T-helper 1 cell treated with Interleukin-12 subunit alpha and Interleukin-12 subunit beta and Interleukin-4 antibody, amounts not matched to agents 30 ng/mL and 1 ng/mL, for 36 hours (primary cell): ENCODE data around the gene PCNP. TPM values are rescaled to one million over a fixed set of nuclear protein-coding genes. Genes with fewer than 3 reads are reported as not detected.
"Not testable (repeated sequence)": the region's sequence is repeated elsewhere in the genome, so short reads cannot be mapped to it uniquely, and the experiment has no call there.

Source experiments
- intact Hi-C: fragments of 100-400 bp; cut with micrococcal nuclease; formaldehyde crosslinking; loops from one replicate; pipeline ENCODE4 v1.15.1; 2024
- total RNA-seq: library from RNA; stranded (reverse); gene quantifications from 2 replicates; pipeline ENCODE4 v1.2.3, GENCODE V29; 2022

PCNP gene
- total RNA-seq, 1 donor from 2014 or later, result 159 TPM

- intact Hi-C loops, result loop anchor here (1.0 to 5.0 kb wide), 9 partner anchors 12 to 171 kb away; partner anchors contain the start of genes CEP97, RPL24 and ZBTB11
Measured at GRCh38 chr3:101561630-101562328, 12.2 kb upstream of the PCNP start, which contains the start of gene TRMT10C. Gene TRMT10C (plus strand): TSS chr3:101561868. CDS start chr3:101564782, 2,914 bp downstream.

DNA sequence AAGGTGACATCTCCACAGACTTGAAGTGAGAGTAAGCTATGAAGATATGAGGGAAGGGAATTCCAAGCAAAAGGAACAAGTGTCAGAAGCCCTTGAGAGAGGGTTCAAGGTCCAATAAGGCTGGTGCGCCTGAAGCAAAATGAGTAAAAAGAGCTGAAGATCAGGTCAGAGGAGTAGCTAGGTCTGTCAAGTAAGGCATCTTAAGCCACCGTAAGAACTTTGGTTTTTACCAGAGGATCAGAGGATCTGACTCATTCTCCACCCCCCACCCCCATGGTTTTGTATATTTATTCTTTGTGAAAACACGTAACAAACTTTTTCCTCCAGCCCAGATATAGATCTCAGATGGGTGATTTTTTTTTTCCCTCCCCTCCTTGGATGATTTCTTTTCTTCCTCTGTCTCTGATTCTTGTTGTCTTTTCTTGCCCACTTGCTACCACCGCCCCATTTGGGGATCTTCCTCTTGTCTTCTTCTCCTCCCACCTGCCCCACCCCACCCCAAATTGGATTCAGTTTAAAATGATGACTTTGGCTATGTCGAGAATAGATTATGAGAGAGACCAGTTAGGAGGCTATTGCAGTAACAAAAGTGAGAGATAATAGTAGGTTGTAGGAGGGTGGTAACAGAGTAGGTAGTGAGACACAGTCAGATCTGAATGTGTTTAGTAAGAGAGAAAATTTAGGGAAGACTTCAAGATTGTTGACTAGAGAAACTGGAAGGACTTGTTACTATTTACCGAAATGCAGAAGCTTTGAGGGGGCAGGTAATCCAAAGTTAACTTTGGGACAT is 6.3 kb upstream of the PCNP start:
- intact Hi-C loops, result no loop called here

GRCh38 chr3:101571028-101571895 is 2.7 kb upstream of the PCNP start:
- intact Hi-C loops, result loop anchor here (5.0 kb wide), 1 partner anchor 656 kb away; no protein-coding TSS in a partner anchor

- intact Hi-C loops, result loop anchor here (1.0 to 5.0 kb wide), 8 partner anchors 102 to 1314 kb away; partner anchors contain the start of genes CEP97, LNP1, NXPE3 and TBC1D23
Measured at GRCh38 chr3:101574388-101575112, 570 bp downstream of the PCNP start.

DNA sequence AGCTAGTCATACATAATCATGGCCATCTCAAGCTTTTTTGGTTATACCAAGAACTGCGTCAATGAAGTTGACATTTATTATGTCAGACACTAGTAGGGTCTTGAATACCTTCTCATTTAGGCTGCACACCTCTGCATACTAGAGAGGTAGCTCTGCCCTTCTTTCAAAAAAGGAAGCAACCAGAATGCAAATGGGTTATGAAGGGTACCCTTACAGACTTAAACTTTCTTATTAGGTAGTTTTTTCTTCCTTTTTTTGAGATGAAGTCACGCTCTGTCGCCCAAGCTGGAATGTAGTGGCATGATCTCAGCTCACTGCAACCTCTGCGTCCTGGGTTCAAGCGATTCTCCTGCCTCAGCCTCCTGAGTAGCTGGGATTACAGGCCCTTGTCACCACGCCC is 3.3 kb downstream of the PCNP start:
- intact Hi-C loops, result no loop called here

DNA sequence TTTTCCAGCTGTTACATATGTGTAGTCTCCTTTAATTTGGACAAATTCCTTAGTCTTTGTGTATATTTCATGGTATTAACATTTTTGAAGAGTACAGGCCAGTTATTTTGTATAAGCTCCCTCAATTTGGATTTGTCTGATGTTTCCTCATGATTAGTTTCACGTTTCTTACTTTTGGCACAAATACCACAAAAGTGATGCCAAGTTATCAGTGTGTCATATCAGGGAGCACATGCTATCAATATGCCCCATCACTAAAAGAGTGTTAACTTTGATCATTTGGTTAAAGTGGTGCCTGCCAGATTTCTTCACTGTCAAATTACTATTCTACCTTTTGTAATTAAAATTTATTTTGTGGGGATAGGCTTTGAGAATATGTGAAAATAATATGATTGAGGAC is 14.6 kb downstream of the PCNP start:
- intact Hi-C loops, result no loop called here

- intact Hi-C loops, result no loop called here
Measured at GRCh38 chr3:101591071-101591470, 17.1 kb downstream of the PCNP start.

DNA sequence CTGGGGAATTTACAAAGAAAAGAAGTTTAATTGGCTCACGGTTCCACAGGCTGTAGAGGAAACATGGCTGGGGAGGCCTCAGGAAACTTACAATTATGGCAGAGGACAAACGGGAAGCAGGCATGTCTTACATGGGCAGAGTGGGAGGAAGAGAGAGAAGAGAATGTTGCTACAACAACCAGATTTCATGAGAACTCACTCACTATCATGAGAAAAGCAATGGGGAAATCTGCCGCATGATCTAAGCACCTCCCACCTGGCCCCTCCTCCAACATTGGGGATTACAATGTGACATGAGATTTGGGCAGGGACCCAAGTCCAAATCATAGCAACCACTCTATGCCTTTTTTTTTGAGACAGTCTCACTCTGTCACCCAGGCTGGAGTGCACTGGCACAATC is 28.8 kb downstream of the PCNP start:
- intact Hi-C loops, result no loop called here

DNA sequence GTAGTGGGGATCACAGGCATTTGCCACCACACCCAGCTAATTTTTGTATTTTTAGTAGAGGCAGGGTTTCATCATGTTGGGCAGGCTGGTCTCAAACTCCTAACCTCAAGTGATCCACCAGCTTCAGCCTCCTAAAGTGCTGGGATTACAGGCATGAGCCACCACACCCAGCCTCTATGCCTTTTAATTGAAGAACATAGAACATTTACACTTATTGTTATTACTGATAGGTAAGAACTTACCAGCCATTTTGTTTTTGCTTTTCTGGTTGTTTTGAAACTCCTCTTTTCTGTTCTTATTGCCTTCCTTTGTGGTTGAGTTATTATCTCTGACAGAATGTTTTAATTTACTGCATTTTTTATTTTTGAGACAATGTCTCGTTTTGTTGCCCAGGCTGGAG is 29.2 kb downstream of the PCNP start:
- intact Hi-C loops, result no loop called here

DNA sequence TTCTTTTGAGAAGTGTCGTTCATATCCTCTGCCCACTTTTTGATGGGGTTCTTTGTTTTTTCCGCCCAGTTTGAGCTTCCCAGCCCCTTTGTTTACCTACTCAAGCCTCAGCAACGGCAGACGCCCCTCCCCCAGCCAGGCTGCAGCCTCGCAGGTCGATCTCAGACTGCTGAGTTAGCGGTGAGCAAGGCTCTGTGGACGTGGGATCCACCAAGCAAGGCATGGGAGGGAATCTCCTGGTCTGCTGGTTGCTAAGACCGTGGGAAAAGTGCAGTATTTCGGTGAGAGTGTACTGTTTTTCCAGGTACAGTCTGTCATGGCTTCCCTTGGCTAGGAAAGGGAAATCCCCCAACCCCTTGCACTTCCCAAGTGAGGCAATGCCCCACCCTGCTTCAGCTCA is 31.4 kb downstream of the PCNP start:
- intact Hi-C loops, result not testable (repeated sequence)

GRCh38 chr3:101611023-101611422 is 37.0 kb downstream of the PCNP start:
- intact Hi-C loops, result no loop called here

DNA sequence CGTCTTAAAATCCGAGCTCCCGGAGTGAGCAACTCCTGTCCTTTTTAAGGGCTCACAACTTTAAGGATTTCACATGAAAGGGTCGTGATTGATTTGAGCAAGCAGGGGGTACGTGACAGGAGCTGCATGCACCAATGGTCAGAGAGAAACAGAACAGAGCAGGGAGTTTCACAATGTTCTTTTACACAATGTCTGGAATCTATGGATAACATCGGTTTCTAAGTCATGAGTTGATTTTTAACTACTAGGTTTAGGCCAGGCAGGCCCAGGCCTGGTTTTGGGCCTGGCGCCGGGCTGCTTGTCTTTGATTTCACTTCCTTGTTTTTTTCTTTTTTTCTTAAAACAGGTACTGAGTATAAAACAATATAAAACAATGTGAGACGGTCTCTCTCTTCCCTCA is 39.0 kb downstream of the PCNP start:
- intact Hi-C loops, result not testable (repeated sequence)

DNA sequence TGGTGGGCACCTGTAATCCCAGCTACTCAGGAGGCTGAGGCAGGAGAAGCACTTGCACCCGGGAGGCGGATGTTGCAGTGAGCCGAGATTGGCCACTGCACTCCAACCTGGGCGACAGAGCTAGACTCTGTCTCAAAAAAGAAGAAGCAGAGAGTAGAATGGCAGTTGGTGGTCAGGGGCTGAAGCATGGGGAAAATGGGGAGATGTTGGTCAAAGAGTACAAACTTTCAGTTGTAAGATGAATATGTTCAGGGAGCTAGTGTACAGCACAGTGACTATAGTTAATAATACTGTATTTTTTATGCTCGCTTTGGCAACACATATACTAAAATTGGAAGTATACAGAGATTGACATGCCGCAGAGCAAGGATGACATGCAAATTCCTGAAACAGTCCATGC is 41.5 kb downstream of the PCNP start:
- intact Hi-C loops, result no loop called here

DNA sequence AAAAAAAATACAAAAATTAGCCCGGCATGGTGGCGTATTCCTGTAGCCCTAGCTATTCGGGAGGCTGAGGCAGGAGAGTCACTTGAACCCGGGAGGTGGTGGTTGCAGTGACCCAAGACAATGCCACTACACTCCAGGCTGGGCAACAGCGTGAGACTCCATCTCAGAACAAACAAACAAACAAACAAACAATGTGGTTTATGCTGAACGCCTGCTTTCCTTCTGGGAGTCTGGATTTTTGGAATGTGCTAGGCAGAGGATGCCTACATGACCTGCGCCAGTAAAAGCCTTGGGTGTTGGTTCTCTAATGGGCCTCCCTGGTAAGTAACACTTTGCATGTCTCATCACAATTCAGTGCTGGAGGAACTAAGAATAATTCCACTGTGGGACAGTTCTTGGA is 43.5 kb downstream of the PCNP start:
- intact Hi-C loops, result no loop called here

- intact Hi-C loops, result no loop called here
Measured at GRCh38 chr3:101618726-101619125, 44.7 kb downstream of the PCNP start.

GRCh38 chr3:101619734-101620133 is 45.8 kb downstream of the PCNP start:
- intact Hi-C loops, result no loop called here

DNA sequence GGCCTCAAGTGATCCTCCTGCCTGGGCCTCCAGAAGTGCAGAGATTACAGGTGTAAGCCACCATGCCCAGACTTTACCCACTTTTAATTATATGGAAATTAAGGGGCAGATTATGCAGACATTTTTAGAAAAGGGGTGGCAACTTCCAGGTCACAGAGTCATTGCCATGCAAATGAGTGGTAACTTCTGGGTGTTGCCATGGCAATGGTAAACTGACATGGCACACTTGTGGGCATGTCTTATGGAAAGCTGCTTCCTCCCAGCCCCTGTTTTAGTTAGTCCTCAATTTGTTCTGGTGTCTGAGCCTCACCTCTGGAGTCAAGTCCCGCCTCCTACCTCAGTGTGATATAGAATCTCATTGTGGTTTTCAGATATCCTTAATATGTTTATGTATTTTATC is 49.7 kb downstream of the PCNP start:
- intact Hi-C loops, result no loop called here

DNA sequence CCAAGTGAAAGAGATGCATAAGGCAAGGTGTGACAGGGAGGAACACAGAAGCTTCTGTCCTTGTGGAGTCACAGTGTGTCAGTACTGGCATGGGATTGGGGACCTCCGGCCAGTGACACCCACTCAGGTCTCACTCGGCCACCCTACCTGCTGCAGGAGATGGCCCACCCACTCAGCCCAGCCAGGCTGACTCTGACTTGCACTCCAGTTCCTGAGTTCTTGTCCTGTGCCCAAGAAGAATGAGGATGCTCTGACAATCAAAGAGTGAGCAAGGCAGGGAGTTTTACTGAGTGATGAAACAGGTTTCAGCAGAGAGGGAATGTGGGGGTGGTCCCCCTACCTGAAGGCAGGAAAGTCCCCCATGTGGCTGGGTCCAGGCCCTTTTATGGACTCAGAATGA is 50.9 kb downstream of the PCNP start:
- intact Hi-C loops, result no loop called here

DNA sequence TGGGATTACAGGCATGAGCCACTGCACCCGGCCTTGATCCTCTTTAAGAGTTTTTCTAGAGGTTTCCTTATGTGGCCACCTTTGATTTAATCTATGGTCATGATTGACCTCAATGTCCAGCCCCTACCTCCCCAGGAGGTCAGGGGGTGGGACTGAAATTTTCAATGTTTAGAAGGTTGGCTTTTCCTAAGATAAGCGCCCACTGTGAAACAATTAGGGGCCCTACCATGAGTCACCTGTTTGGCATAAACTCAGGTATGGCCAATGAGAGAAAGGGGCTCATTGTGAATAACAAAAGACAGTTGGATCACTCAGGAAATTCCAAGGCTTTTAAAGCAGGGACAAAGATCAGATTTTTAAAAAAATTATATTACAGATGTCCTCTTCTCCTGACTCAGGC is 51.9 kb downstream of the PCNP start:
- intact Hi-C loops, result no loop called here

DNA sequence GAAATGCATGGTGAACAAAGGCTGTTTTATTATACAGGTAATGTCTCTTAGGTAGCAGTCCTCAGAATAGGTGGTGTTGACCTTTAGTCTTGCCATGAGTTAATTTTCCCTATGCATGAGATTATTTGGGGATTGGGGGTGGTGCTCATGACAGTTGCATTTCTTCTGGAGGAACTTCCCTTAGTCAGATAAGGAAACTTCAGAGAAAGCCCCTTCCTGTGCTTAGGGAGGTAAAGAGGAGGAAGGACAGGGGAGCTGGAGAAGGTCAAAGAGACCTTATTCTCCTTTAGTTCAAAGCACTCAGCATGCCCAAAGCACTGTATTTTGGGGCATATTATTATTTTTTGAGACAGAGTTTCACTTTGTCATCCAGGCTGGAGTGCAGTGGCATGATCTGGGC is 55.2 kb downstream of the PCNP start:
- intact Hi-C loops, result no loop called here
